ENCODE data around the gene WDFY2.
A peak's percentile ranks its signal among the peaks of the same experiment; 100 is the strongest.
"Not testable (repeated sequence)": the region's sequence is repeated elsewhere in the genome, so short reads cannot be mapped to it uniquely, and the experiment has no call there.

The WDFY2 gene

GRCh38 chr13:51583875-51584730 is at the start of gene WDFY2:
WDFY2 (plus strand) TSS chr13:51584462; CDS start chr13:51584688, 226 bp downstream.
- DNase-seq, result peak; percentile 100

- no peak for DNase-seq
Measured at GRCh38 chr13:51538591-51539179, 45.6 kb upstream of the WDFY2 start.

- DNase-seq, result no peak
Measured at GRCh38 chr13:51539887-51540286, 44.4 kb upstream of the WDFY2 start.

- DNase-seq, result no peak
Measured at GRCh38 chr13:51541037-51541436, 43.2 kb upstream of the WDFY2 start.

- DNase-seq, result no peak
Measured at GRCh38 chr13:51541809-51542258, 42.4 kb upstream of the WDFY2 start.

- no peak for DNase-seq
Measured at GRCh38 chr13:51542346-51543242, 41.7 kb upstream of the WDFY2 start.

- not testable (repeated sequence) for DNase-seq
Measured at GRCh38 chr13:51545446-51545845, 38.8 kb upstream of the WDFY2 start.

GRCh38 chr13:51547425-51548176 is 36.7 kb upstream of the WDFY2 start:
- DNase-seq, result no peak

GRCh38 chr13:51549050-51549449 is 35.2 kb upstream of the WDFY2 start:
- no peak for DNase-seq

GRCh38 chr13:51549593-51549992 is 34.7 kb upstream of the WDFY2 start:
- DNase-seq, result no peak

- DNase-seq, result no peak
Measured at GRCh38 chr13:51550151-51550550, 34.1 kb upstream of the WDFY2 start.

- DNase-seq, result no peak
Measured at GRCh38 chr13:51551416-51551815, 32.8 kb upstream of the WDFY2 start.

- no peak for DNase-seq
Measured at GRCh38 chr13:51552027-51552426, 32.2 kb upstream of the WDFY2 start.

GRCh38 chr13:51553531-51553930 is 30.7 kb upstream of the WDFY2 start:
- DNase-seq, result no peak

GRCh38 chr13:51556740-51557139 is 27.5 kb upstream of the WDFY2 start:
- DNase-seq, result no peak

GRCh38 chr13:51557438-51557837 is 26.8 kb upstream of the WDFY2 start:
- no peak for DNase-seq

GRCh38 chr13:51557875-51558612 is 26.2 kb upstream of the WDFY2 start:
- no peak for DNase-seq

GRCh38 chr13:51559946-51560735 is 24.1 kb upstream of the WDFY2 start:
- no peak for DNase-seq

GRCh38 chr13:51562011-51562671 is 22.1 kb upstream of the WDFY2 start:
- no peak for DNase-seq

- no peak for DNase-seq
Measured at GRCh38 chr13:51564252-51564651, 20.0 kb upstream of the WDFY2 start.

All from NCI-H526 treated with DMSO at 0.1 percent for 48 hours (cell line).